GM12878 (cell line): ENCODE data around the gene TIGD1.

Source experiments
- FOS ChIP-seq: IDR thresholded peaks from 3 replicates; pipeline ENCODE4 v1.6.1; 2011; ENCODE audit warnings: borderline replicate concordance; ENCODE audit not compliant: insufficient read length; ENCODE audit errors: extremely low read depth
- JUND ChIP-seq: IDR thresholded peaks from 2 replicates; pipeline ENCODE4 v1.6.1; 2012; ENCODE audit warnings: low read depth, mild to moderate bottlenecking, low read length, improper control_type of control experiment, moderate library complexity
- MEF2A ChIP-seq: IDR thresholded peaks from 2 replicates; pipeline ENCODE4 v1.6.1; 2011; ENCODE audit warnings: low read depth, mild to moderate bottlenecking, low read length, moderate library complexity; ENCODE audit not compliant: insufficient read depth
- MTA3 ChIP-seq: IDR thresholded peaks from 2 replicates; pipeline ENCODE4 v1.6.1; 2012; ENCODE audit warnings: low read length, inconsistent platforms, borderline replicate concordance
- MXI1 ChIP-seq: fragments of 150-350 bp; IDR thresholded peaks from 2 replicates; pipeline ENCODE4 v1.6.1; 2011; ENCODE audit warnings: low read depth, mild to moderate bottlenecking, inconsistent platforms, low read length, improper control_type of control experiment
- POLR2A ChIP-seq: IDR thresholded peaks from 2 replicates; pipeline ENCODE4 v1.6.1; 2011; ENCODE audit warnings: low read depth, mild to moderate bottlenecking, low read length
- SMAD5 ChIP-seq: IDR thresholded peaks from 2 replicates; pipeline ENCODE4 v1.6.1; 2016; ENCODE audit warnings: antibody characterized with exemption, low read depth
- YY1 ChIP-seq: IDR thresholded peaks from 2 replicates; pipeline ENCODE4 v1.6.1; 2011; ENCODE audit warnings: low read depth, mild to moderate bottlenecking, low read length
- ZNF24 ChIP-seq: fragments of 450-650 bp; IDR thresholded peaks from 2 replicates; pipeline ENCODE4 v1.6.1; 2017; ENCODE audit warnings: antibody characterized with exemption, mild to moderate bottlenecking
- TF ChIP-seq, protein P1 (sequence below): fragments of 450-650 bp; IDR thresholded peaks from 2 replicates; pipeline ENCODE4 v1.6.1; 2017; ENCODE audit warnings: mild to moderate bottlenecking

DNA sequence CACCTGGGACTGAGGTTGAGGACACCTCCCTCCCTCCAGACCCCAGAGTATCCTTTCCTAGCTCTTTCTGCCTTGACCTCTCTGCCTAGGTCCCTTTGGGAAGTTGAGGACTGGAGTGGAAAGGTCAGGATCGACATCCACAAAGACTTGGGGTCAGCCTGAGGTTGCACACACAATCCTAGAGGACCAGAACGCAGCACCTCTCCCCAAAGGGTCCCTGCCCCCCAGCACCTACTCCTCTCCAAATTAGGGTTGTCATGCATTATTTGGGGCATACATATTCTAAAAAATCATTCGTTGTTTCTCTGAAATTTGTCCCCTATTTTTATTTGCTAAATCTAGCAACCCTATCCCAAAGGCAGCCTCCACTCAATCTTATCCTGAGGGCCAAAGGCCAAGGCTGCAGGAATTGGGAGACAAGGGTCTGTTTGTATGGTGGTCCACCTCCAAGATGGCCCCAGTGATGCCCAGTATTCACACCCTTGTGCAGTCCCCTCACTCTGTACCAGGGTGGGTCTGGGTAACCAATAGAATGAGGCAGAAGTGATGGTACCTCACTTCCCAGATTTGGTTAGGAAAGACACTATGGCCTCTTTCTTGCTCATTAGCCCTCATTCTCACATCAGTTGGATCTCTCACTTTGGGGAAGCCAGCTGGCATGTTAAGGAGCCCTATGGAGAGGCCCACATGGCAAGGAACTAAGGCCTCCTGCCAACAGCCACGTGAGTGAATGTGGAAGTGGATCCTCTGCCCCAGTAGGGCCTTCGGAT, 14.4 kb downstream of the TIGD1 start:
- TF ChIP-seq JUND (no peak), POLR2A (no peak), YY1 (no peak), MTA3 (no peak), SMAD5 (no peak), FOS (no peak), MXI1 (no peak), ZNF24 (no peak), MEF2A (no peak)
- TF ChIP-seq, protein P1, sequence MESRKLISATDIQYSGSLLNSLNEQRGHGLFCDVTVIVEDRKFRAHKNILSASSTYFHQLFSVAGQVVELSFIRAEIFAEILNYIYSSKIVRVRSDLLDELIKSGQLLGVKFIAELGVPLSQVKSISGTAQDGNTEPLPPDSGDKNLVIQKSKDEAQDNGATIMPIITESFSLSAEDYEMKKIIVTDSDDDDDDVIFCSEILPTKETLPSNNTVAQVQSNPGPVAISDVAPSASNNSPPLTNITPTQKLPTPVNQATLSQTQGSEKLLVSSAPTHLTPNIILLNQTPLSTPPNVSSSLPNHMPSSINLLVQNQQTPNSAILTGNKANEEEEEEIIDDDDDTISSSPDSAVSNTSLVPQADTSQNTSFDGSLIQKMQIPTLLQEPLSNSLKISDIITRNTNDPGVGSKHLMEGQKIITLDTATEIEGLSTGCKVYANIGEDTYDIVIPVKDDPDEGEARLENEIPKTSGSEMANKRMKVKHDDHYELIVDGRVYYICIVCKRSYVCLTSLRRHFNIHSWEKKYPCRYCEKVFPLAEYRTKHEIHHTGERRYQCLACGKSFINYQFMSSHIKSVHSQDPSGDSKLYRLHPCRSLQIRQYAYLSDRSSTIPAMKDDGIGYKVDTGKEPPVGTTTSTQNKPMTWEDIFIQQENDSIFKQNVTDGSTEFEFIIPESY = no peak
